Psoas muscle (tissue), 8 donors: ENCODE results near the gene NLGN1. TPM values are rescaled to one million over a fixed set of nuclear protein-coding genes. Genes with fewer than 3 reads are reported as not detected.

ENCODE experiments used
- ATAC-seq, 4 donors: fragments of 200-7000 bp; cut with Tn5 transposase; one replicate each; pipeline ENCODE4 v1.9.1; 2020; ENCODE audit warnings: moderate library complexity in 3 of 4, mild to moderate bottlenecking in 2 of 4
- DNase-seq, 2 donors: peaks; one replicate each; pipeline ENCODE4 v3.0.0-alpha.2; 2020
- H3K27ac ChIP-seq: fragments of 200-600 bp; one replicate; pipeline ENCODE4 v1.8.0; 2022
- H3K27me3 ChIP-seq, 3 donors: fragments of 200-600 bp in 1 of 3; one replicate each; pipeline versions ENCODE4 v1.6.1 to v1.8.0; 2013 to 2022; ENCODE audit warnings: low read length in 2 of 3, mild to moderate bottlenecking in 2 of 3, moderate library complexity in 1 of 3; ENCODE audit not compliant: insufficient read depth in 3 of 3
- H3K36me3 ChIP-seq, 2 donors: fragments of 200-600 bp in 1 of 2; one replicate each; pipeline versions ENCODE4 v1.6.1 to v1.8.0; 2013 to 2022; ENCODE audit warnings: low read depth in 1 of 2, mild to moderate bottlenecking in 1 of 2, moderate library complexity in 1 of 2; ENCODE audit not compliant: insufficient read depth in 1 of 2
- H3K4me1 ChIP-seq: fragments of 200-600 bp; one replicate; pipeline ENCODE4 v1.8.0; 2022
- H3K4me3 ChIP-seq: fragments of 200-600 bp; one replicate; pipeline ENCODE4 v1.8.0; 2022; ENCODE audit warnings: mild to moderate bottlenecking
- H3K9me3 ChIP-seq: fragments of 200-600 bp; one replicate; pipeline ENCODE4 v1.8.0; 2022
- CTCF ChIP-seq: fragments of 200-600 bp; IDR thresholded peaks from one replicate; pipeline ENCODE4 v1.8.0; 2022; ENCODE audit warnings: antibody characterized with exemption
- WGBS, 3 donors: extraction: QIAGEN DNeasy Blood & Tissue Kit; methylation state at CpG; one replicate each; pipeline versions ENCODE4 v1.1.6 to v1.1.7; 2013; 5-methylcytosine and 5-hydroxymethylcytosine counted together
- intact Hi-C, 2 donors: fragments of 100-400 bp; cut with DNase I; formaldehyde crosslinking; loops; one replicate each; pipeline versions ENCODE4 v1.11.0 to v1.14.2; 2022
- polyA plus RNA-seq, 3 donors: library from polyadenylated mRNA; stranded (reverse); fragments of 200-250 nt; gene quantifications; one replicate each; pipeline ENCODE4 v1.2.3, GENCODE V29; 2013
- total RNA-seq, 4 donors: library from RNA; stranded (reverse); fragmentation: NEBNext Ultra II Directional in 2 of 4; extraction: Animal tissue kit (Norgen Biotek cat#: 25700) in 2 of 4; gene quantifications; one replicate each; pipeline versions ENCODE4 v1.2.1 to v1.2.4, GENCODE V29; 2021 to 2023
- donor health status: healthy with polysubstance abuse.
- donor health status: DM: no; HTN: no; CAD: no; lungs with moderate emphysema.
- donor health status: Bipolar disorder and iron deficiency.
- donor health status: healthy.
- donor health status: DM: yes; HTN: yes; CAD: no.
- donor health status: DM: no; HTN: no; CAD: no.
- donor health status: DM: no; HTN: no; CAD: no.
- donor health status: DM: yes; HTN: yes; CAD: no.

Gene NLGN1
- total and polyA plus RNA-seq, 7 donors, result 0.04 to 1.0 (median 0.54) TPM

DNA sequence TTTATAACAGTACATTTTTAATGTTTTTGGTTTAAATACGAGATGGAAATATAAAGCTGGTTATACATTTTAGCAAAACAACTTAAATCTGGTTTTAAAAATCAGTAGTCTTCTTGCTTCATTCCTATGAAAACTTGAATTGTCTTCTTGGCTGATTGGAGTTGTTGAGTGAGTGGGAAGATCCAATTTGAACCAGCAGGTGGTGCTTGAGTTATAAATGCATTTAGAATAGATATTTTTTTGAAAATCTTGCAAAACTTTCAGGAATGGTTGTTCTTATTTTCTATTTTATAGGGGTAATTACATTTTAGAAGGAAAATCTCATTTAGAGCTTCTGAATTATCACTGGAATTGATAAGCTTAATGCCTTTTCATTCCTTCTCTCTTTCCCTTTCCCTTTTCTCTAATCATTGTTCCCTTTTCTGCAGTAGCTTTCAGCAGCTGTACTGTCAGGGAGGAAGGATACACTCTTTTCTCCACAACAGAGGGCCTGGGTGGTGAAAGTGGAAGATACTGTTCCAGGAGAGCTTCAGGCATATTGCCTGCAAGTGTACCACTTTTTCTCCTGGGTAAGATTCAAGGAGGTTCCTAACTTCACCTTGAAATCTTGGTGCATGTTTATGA is 335.6 kb downstream of the NLGN1 start:
- Histone ChIP-seq H3K4me3 (no peak overlapping the region), H3K27me3 (no peaks in the 10 kb centered on the region), H3K36me3 (no peaks in the 10 kb centered on the region), H3K27ac (no peak overlapping the region), H3K4me1 (no peaks in the 10 kb centered on the region), H3K9me3 (no peaks in the 10 kb centered on the region)
- ATAC-seq (no peak), DNase-seq (no peak)
- WGBS, 3 donors, result 74 to 79% (median 75%) methylated on average over 1 of the region's 1 CpG
- peak; percentile 12 for TF ChIP-seq CTCF
- intact Hi-C loops, result no loop called here

- ATAC-seq, result no peak
Observed at GRCh38 chr3:173734473-173734872, 336.9 kb downstream of the NLGN1 start.

GRCh38 chr3:173734895-173735294 is 337.4 kb downstream of the NLGN1 start:
- H3K9me3 ChIP-seq, result no peaks in the 10 kb centered on the region
- no peaks in the 10 kb centered on the region for H3K36me3 ChIP-seq
- no peaks in the 10 kb centered on the region for H3K4me1 ChIP-seq
- H3K27ac ChIP-seq, result no peak overlapping the region
- no peak for ATAC-seq
- no peak overlapping the region for H3K4me3 ChIP-seq
- no peaks in the 10 kb centered on the region for H3K27me3 ChIP-seq
- no peak for DNase-seq
- WGBS, 3 donors, result 53 to 64% (median 54%) methylated on average over 1 of the region's 1 CpG
- intact Hi-C loops, result no loop called here
- TF ChIP-seq CTCF, result no peak

More at GRCh38 chr3:173734473-173734872, 336.9 kb downstream of the NLGN1 start:
- intact Hi-C loops, result no loop called here
- H3K27me3 ChIP-seq, result no peaks in the 10 kb centered on the region
- 81 to 89% (median 82%) methylated on average over 1 of the region's 1 CpG for WGBS, 3 donors
- no peaks in the 10 kb centered on the region for H3K36me3 ChIP-seq
- DNase-seq, result no peak
- no peak overlapping the region for H3K27ac ChIP-seq
- H3K9me3 ChIP-seq, result no peaks in the 10 kb centered on the region
- no peak for TF ChIP-seq CTCF
- no peak overlapping the region for H3K4me3 ChIP-seq
- no peaks in the 10 kb centered on the region for H3K4me1 ChIP-seq

DNA sequence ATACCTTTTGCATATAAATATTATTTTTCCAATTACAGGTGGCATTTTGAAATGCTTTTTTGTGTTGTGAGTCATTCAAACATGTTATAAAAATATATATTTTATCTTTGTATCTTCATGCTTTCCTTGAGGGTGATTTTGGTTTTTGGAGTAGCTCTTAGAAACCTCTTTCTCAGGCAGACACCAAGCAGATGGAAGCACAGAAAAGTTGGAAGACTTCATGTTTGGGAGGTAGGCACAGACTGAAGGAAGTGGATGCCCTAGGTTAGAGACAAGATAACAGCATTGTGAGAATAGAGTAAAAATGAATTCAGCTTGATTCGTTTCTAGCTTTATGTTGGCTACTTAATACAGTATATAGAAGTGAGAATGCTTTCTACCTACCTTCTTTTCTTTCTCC is 338.3 kb downstream of the NLGN1 start:
- WGBS, 3 donors, result 75 to 91% (median 86%) methylated on average over 1 of the region's 1 CpG
- ATAC-seq (no peak), DNase-seq (no peak)
- intact Hi-C loops, result no loop called here
- Histone ChIP-seq H3K36me3 (no peaks in the 10 kb centered on the region), H3K27me3 (no peaks in the 10 kb centered on the region), H3K9me3 (no peaks in the 10 kb centered on the region), H3K4me1 (no peaks in the 10 kb centered on the region), H3K27ac (no peak overlapping the region), H3K4me3 (no peak overlapping the region)
- TF ChIP-seq CTCF, result no peak

- H3K36me3 ChIP-seq, result no peaks in the 10 kb centered on the region
- DNase-seq (no peak), ATAC-seq (no peak)
- no peaks in the 10 kb centered on the region for H3K4me1 ChIP-seq
- H3K27me3 ChIP-seq, result no peaks in the 10 kb centered on the region
- no peak for TF ChIP-seq CTCF
- WGBS, 3 donors, result 73 to 76% (median 76%) methylated on average over 2 of the region's 2 CpGs
- no peak overlapping the region for H3K4me3 ChIP-seq
- no peaks in the 10 kb centered on the region for H3K9me3 ChIP-seq
- H3K27ac ChIP-seq, result no peak overlapping the region
- intact Hi-C loops, result no loop called here
Observed at GRCh38 chr3:173737167-173737808, 339.7 kb downstream of the NLGN1 start.
